HG03457 (cell line): Measurements from ENCODE around the gene HOXA1.

ENCODE experiments used
- ATAC-seq: cut with Tn5 transposase; IDR thresholded peaks from one replicate; pipeline ENCODE4 v1.9.1; 2021; ENCODE audit warnings: moderate number of reproducible peaks; ENCODE audit not compliant: unreplicated experiment

The HOXA1 gene

GRCh38 chr7:27132214-27132613 is 36.4 kb upstream of the HOXA1 start:
- ATAC-seq: no peak

- ATAC-seq: no peak
These were observed 35.6 kb upstream of the HOXA1 start for GRCh38 chr7:27131390-27131819.

- ATAC-seq: no peak
These were observed 35.0 kb upstream of the HOXA1 start, which contains the start of gene HOXA4 for GRCh38 chr7:27130540-27131389. Gene HOXA4, minus strand, starts transcription at chr7:27130757. Its CDS starts 24 bp downstream, at chr7:27130733.

GRCh38 chr7:27129729-27130539 is 34.1 kb upstream of the HOXA1 start:
- no peak for ATAC-seq

GRCh38 chr7:27128776-27129728 is 33.3 kb upstream of the HOXA1 start:
- ATAC-seq: no peak

GRCh38 chr7:27128034-27128433 is 32.2 kb upstream of the HOXA1 start:
- no peak for ATAC-seq

- ATAC-seq: no peak
These were observed 31.0 kb upstream of the HOXA1 start for GRCh38 chr7:27126596-27127327.

GRCh38 chr7:27125986-27126394 is 30.2 kb upstream of the HOXA1 start:
- no peak for ATAC-seq

GRCh38 chr7:27124902-27125689 is 29.3 kb upstream of the HOXA1 start:
- ATAC-seq: no peak

- no peak for ATAC-seq
These were observed 28.5 kb upstream of the HOXA1 start for GRCh38 chr7:27124096-27124901.

- no peak for ATAC-seq
These were observed 27.8 kb upstream of the HOXA1 start for GRCh38 chr7:27123477-27124053.

GRCh38 chr7:27123007-27123476 is 27.2 kb upstream of the HOXA1 start:
- ATAC-seq: no peak

- ATAC-seq: no peak
These were observed 26.5 kb upstream of the HOXA1 start for GRCh38 chr7:27122077-27122910.

GRCh38 chr7:27121684-27122076 is 25.9 kb upstream of the HOXA1 start:
- ATAC-seq: no peak

GRCh38 chr7:27119412-27119911 is 23.7 kb upstream of the HOXA1 start:
- ATAC-seq: no peak

GRCh38 chr7:27118580-27118979 is 22.8 kb upstream of the HOXA1 start:
- no peak for ATAC-seq
